HG02759 (cell line): Measurements from ENCODE around the gene SLC35C1.
A peak's percentile ranks its signal among the peaks of the same experiment; 100 is the strongest.

Experiments used
- ATAC-seq: cut with Tn5 transposase; IDR thresholded peaks from one replicate; pipeline ENCODE4 v1.9.1; 2021; ENCODE audit warnings: mild to moderate bottlenecking, moderate library complexity; ENCODE audit not compliant: unreplicated experiment

The SLC35C1 gene

DNA sequence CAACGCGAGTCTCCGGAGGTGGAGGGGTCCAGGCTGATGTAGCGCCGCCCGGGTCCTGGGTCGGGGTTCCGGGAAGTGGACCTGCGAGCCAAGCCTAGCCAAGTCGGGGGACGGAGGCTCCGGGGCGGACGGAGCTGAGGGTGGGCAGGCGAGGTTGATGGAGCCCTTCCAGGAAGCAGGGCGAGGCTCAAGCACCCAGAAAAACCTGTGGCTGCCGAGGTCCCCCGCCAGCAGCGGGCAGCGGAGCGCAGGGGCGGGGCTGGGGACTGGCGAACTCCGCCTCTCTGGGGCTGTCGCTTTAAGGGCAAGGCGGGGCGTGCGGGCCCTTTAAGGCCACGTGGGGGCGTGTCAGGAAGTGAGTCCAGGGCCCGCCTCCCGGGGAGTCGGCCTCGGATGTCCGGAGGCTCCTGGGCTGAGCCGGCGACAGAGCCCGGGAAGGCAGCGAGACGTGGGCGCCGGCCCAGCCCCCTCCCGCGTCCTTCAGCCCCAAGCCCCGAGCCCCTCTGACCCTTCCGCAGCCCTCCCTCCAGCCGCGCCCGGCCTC lies at the start of gene SLC35C1:
Gene SLC35C1 (plus strand): TSS at position 389 of the 544 bp plus-strand sequence. CDS start 653 bp downstream, outside the sequence.
- peak; percentile 95 for ATAC-seq

DNA sequence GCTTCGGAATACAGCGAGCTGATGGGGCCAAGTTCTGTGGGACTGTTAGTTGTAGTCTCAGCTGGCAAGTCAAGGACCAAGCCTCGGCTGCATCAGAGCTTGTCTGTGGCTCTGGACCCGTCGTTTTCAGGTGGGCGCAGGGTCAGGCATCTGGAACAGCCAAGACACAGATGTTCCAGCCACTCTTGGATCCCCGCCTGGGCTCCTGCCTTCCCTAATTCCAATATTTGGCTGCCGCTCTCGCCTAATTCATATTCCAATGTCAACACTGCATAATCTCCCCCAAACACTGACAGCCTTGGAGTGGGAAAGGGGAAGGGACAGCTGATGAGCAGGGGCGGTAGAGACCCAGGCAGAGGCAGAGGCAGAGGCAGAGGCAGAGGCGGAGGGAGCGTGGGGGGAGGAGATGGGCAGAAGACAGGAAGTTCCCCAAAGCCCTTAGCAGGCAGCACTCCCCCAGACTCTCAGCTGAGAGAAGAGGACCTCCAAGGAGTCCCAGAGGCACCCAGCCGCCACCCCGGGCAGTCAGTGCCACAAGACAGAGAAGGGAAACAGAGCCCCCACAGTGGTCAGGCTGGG lies 49.6 kb upstream of the SLC35C1 start:
- ATAC-seq, result no peak

GRCh38 chr11:45756384-45757010 lies 48.5 kb upstream of the SLC35C1 start:
- ATAC-seq, result no peak

- ATAC-seq, result no peak
These were observed 47.3 kb upstream of the SLC35C1 start for GRCh38 chr11:45757672-45758071.

DNA sequence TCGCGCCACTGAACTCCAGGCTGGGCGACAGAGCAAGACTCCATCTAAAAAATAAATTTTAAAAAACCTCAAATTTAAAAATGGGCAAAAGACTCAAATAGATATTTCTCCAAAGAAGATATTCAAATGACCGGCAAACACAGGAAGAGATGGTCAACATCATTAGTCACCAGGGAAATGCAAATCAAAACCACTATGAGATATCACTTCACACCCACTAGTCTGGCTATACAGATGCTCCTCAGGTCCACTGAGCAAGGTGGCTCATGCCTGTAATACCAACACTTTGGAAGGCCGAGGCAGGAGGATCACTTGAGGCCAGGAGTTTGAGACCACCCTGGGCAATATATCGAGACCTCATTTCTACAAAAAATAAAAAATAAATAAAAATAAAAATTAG lies 43.3 kb upstream of the SLC35C1 start:
- no peak for ATAC-seq

DNA sequence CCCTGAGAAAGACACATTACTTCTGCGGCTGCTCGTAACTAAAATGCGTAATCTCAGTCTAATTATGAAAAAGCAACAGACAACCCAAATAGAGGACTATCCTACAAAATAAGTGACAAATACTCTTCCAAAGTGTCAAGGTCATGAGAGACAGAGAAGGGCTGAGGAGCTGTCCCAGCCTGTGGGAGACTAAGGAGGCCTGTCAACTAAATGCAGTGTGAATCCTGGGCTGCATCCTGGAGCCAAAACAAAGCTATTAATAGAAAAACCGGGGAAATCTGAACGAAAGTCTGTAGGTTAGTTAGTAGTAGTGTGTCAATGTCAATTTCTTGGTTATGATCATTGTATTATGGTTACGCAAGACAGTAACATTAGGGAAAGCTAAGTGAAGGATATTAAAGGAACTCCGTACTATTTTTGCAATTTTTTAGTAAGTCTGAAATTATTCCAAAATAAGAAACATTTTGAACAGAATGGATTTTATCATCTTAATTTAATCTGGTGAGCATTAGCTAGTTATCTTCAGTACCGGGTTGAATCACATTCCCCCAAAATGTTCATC lies 39.8 kb upstream of the SLC35C1 start:
- no peak for ATAC-seq

- no peak for ATAC-seq
These were observed 39.1 kb upstream of the SLC35C1 start for GRCh38 chr11:45765836-45766235.

GRCh38 chr11:45766469-45766868 lies 38.5 kb upstream of the SLC35C1 start:
- ATAC-seq, result no peak

GRCh38 chr11:45768486-45768885 lies 36.5 kb upstream of the SLC35C1 start:
- ATAC-seq, result no peak

DNA sequence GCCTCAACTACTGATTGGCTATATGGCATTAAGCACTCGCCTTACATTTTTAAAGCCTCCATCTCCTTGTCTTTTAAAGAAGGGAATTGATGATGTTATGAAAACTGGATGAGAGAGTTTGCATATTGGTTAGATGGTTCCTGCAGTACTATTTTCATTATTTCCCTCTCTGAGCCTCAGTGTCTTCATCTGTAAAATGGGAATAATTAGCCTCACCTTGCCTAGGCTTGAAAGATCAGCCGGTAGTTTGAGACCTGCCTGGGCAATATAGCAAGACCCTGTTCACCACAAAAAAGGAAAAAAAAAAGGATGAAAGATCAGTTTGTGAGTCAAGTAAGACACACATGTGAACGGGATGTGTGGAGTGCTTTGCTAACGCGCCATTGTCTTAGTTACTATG lies 35.0 kb upstream of the SLC35C1 start:
- ATAC-seq, result no peak

DNA sequence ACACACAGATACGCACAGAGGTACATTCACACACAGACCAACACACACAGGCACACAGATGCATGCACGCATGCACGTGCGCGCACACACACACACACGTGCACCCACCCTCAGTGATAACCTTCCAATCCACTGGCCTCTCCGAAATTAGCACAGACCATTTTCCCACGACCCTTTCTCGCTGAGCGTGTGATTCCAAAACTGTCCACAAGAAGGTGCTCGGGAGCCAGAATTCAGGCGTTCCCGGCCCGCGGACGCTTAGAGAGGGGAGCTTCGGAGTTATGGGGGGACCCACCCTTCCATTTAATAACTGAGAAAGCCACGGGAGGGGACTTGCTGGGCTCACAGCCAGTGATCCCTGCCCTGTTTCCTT lies 33.8 kb upstream of the SLC35C1 start:
- peak; percentile 34 for ATAC-seq

- peak; percentile 94 for ATAC-seq
These were observed 33.1 kb upstream of the SLC35C1 start for GRCh38 chr11:45771566-45772448.

GRCh38 chr11:45772449-45772774 lies 32.5 kb upstream of the SLC35C1 start:
- ATAC-seq, result peak; percentile 7

DNA sequence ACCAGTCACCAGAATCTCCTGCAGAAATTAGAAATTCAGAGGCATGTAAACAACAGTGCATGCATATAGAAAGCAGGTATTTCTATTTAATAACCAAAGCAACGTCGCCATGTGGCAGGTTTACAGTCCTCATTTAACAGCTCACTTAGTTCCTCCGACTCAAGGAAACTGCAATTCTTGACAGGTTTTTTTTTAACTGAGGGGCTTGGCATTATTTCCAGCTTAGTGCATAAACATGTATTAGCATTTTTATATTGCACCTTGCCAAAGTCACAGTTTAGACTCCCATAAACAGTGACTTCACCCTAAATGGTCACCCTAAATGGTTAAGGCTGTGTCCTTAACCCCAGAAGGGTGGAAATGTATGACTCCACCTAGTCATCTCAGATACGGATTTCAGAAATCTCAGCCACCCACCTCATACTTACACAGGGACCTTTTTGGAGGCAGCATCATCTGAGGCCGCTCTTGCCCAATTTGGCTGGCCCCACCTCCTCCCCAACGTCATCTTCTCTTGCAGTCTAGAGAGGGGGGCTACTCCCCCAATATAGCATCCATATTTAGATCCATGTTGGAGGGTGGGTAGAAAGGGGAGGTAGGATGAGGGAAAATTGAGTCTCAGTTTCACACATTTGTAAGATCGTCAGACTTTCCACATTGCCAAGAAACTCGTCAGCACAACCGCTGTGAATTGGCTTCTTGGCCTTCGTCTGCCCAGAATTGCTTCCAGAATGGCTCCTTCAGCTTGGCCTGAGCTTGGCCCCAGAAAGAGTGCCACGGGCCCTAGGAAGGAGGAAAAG lies 31.8 kb upstream of the SLC35C1 start:
- ATAC-seq, result no peak

- ATAC-seq, result no peak
These were observed 30.9 kb upstream of the SLC35C1 start for GRCh38 chr11:45773786-45774655.

DNA sequence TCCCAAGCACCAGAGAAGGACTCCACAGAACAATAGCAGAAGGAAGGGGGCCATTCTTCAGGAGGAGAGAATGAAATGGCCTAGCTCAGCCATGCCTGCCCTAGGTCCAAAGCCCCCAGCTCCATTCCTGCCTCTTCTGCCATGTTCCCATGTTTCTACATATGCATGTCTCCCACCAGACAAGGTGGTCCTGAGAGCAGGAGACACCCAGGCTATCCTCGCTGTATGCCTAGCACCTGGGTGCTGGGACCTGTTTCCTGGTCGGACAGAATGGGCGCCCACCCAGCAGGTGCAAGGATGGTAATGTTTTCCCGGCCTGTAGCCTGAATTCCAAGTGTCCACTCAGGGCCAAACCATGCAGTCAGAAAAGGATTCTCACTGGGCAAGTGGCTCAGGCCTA lies 30.2 kb upstream of the SLC35C1 start:
- no peak for ATAC-seq

DNA sequence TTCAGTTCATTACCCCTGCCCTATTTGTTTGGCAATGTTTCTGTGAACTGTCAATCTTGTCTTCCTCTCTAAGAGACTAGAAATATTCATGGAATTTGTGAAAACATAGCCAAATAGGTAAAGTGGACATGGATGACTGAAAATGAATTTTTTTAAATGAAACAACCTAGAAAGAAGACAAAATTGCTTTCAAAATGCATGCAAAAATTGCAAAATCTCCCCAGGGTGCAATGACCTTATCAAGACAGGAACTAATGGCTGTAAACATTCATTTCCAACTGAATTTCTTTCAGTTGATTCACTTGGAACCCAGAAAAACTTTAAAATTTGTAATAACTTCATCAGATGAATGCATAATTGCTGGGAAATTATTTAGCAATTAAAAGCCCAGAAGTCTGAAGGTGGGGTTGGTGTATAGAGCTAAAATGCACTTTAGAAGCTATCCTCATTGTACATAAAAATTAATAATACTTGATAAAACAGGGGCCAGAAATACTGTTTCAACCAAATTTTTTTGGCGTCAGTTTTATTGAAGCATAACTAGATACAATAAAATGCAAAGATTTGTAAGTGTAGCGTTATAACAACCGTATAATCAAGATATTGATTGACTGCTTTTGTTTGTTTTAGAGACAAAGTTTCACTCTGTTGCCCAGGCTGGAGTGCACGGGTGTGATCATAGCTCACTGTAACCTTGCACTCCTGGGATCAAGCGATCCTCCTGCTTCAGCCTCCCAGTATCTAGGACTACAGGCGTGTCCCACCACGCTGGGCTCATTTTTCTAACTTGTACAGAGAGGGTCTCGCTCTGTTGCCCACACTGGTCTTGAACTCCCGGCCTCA lies 27.6 kb upstream of the SLC35C1 start:
- no peak for ATAC-seq

DNA sequence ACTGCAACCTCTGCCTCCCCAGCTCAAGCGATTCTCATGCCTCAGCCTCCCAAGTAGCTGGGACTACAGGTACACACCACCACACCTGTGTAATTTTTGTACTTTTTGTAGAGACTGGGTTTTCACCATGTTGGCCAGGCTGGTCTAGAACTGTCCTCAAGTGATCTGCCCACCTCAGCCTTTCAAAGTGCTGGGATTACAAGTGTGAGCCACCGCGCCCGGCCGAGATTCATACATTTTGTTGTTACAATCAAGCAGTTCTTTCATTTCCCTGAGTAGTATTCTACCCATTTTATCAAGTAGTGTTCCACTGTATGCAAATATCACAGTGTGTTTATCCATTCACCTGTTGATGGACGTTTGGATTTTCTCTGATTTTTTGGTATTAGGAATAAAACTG lies 26.6 kb upstream of the SLC35C1 start:
- no peak for ATAC-seq

DNA sequence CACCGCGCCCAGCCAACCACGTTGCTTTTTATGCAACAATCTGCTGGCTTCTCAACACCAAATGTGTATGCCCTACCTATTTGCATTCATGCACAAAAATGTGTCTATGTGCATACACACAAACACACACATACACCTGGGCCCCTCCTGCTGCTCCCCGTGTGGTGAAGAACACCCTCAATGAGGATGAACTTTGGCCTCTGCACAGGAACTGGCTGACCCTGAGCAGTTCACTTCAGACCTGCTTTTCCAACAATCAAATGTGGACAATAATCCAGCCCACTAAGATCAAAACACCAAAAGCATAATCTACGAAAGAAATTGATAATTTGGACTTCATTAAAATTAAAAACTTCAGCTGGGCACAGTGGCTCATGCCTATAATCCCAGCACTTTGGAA lies 25.3 kb upstream of the SLC35C1 start:
- ATAC-seq, result no peak
